Breast epithelium (tissue), 3 donors: ENCODE results near the gene TMEM234.

Experiments used
- POLR2A ChIP-seq: fragments of 450-650 bp; IDR thresholded peaks from one replicate; pipeline ENCODE4 v1.6.1; 2016; ENCODE audit warnings: antibody characterized with exemption, mild to moderate bottlenecking, moderate library complexity
- POLR2AphosphoS5 ChIP-seq, 3 donors: sonication (generic); formaldehyde crosslinking; IDR thresholded peaks; one replicate each; pipeline ENCODE4 v1.6.1; 2017; ENCODE audit warnings: antibody characterized with exemption in 3 of 3
- TF ChIP-seq, protein P1 (sequence below), 3 donors: fragments of 450-650 bp; IDR thresholded peaks; one replicate each; pipeline ENCODE4 v1.5.1; 2016 to 2017; ENCODE audit warnings: antibody characterized with exemption in 3 of 3, mild to moderate bottlenecking in 3 of 3, moderate library complexity in 3 of 3

DNA sequence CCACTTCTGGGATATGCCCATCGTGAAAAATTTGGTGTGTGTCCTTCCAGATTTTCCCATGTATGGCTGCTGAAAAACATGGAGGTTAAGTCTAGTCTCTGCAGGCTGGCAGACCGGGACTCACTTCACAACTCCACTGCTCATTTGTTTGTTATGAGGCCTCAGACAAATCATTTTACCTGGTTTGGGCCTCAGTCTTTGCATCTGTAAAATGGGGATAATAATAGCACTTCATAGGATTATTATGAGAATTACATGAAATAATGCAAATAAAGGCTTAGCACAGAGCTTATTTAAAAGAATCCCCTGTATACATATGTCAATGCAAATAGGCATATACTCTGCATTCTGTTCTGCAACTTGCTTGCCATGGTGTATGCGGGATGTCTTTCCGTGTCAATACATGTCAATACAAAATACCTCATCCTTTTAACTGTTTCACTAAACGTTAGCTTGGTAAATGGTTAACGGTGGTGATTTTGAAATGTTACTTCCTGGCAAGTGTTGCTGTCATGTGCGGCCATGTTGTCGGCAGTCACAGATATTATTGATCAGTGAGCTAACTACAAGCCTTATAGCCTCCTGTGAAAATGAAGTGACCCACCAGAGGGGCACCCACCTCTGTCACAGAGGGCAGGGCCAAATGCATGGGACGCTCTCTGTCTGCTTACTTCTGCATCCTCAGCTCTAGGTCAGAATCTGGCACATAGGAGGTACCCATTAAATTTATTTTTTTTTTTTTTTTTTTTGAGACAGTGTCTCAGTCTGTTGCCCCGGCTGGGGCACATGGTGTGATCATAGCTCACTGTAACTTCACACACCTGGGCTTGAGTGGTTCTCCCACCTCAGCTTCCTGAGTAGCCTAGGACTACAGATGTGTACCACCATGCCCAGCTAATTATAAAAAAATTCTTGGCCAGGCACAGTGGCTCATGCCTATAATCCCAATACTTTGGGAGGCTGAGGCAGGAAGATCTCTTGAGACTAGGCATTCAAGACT lies 33.2 kb upstream of the TMEM234 start:
- TF ChIP-seq, protein P1, sequence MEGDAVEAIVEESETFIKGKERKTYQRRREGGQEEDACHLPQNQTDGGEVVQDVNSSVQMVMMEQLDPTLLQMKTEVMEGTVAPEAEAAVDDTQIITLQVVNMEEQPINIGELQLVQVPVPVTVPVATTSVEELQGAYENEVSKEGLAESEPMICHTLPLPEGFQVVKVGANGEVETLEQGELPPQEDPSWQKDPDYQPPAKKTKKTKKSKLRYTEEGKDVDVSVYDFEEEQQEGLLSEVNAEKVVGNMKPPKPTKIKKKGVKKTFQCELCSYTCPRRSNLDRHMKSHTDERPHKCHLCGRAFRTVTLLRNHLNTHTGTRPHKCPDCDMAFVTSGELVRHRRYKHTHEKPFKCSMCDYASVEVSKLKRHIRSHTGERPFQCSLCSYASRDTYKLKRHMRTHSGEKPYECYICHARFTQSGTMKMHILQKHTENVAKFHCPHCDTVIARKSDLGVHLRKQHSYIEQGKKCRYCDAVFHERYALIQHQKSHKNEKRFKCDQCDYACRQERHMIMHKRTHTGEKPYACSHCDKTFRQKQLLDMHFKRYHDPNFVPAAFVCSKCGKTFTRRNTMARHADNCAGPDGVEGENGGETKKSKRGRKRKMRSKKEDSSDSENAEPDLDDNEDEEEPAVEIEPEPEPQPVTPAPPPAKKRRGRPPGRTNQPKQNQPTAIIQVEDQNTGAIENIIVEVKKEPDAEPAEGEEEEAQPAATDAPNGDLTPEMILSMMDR (IDR thresholded peaks at IDR 0.05): no peak
- TF ChIP-seq POLR2AphosphoS5 (IDR thresholded peaks at IDR 0.05): no peak
- TF ChIP-seq POLR2A: no peak
